Cardiac muscle cell (in vitro differentiated cells and primary cell): ENCODE measurements around the gene KRTAP4-11. TPM values are rescaled to one million over a fixed set of nuclear protein-coding genes. Genes with fewer than 3 reads are reported as not detected.
"Not testable (repeated sequence)": the region's sequence is repeated elsewhere in the genome, so short reads cannot be mapped to it uniquely, and the experiment has no call there.

Source experiments
- DNase-seq, 2 donors: peaks; one replicate each; pipeline versions ENCODE4 v3.0.0 to v3.0.0-alpha.2; 2010 to 2017; ENCODE audit warnings: low read depth in 1 of 2, low spot score in 1 of 2
- H3K27ac ChIP-seq: fragments of 200-600 bp; sonication (generic); 2 replicates; pipeline ENCODE4 v1.5.1; 2016
- H3K27me3 ChIP-seq: fragments of 200-600 bp; sonication (generic); 2 replicates; pipeline ENCODE4 v1.6.0; 2016; ENCODE audit warnings: control low read depth
- H3K36me3 ChIP-seq: fragments of 200-600 bp; sonication (generic); 2 replicates; pipeline ENCODE4 v1.5.1; 2016; ENCODE audit warnings: control low read depth
- H3K4me1 ChIP-seq: fragments of 200-600 bp; sonication (generic); 2 replicates; pipeline ENCODE4 v1.8.1; 2017; ENCODE audit warnings: low read depth, mild to moderate bottlenecking, mixed run types
- H3K4me3 ChIP-seq: fragments of 200-600 bp; sonication (generic); 2 replicates; pipeline ENCODE4 v1.5.1; 2016; ENCODE audit warnings: mild to moderate bottlenecking
- H3K9me3 ChIP-seq: fragments of 200-600 bp; sonication (generic); 2 replicates; pipeline ENCODE4 v1.5.1; 2017; ENCODE audit warnings: low read depth, mild to moderate bottlenecking, control low read depth
- CTCF ChIP-seq: IDR thresholded peaks from 2 replicates; pipeline ENCODE4 v1.5.1; 2012; ENCODE audit warnings: low read depth, mild to moderate bottlenecking, low read length
- polyA plus RNA-seq: library from polyadenylated mRNA; unstranded; fragments of >200 nt; fragmentation: Nextera tagmentation; extraction: Ambion mirVana; gene quantifications from 2 replicates; pipeline ENCODE4 v1.2.1, GENCODE V29; 2016
- total RNA-seq: library from RNA; depleted of rRNA; stranded (reverse); fragments of >200 nt; gene quantifications from 2 replicates; pipeline ENCODE4 v1.2.3, GENCODE V29; 2016

The KRTAP4-11 gene
- total and polyA plus RNA-seq, 2 experiments from 2014 or later = not detected

DNA sequence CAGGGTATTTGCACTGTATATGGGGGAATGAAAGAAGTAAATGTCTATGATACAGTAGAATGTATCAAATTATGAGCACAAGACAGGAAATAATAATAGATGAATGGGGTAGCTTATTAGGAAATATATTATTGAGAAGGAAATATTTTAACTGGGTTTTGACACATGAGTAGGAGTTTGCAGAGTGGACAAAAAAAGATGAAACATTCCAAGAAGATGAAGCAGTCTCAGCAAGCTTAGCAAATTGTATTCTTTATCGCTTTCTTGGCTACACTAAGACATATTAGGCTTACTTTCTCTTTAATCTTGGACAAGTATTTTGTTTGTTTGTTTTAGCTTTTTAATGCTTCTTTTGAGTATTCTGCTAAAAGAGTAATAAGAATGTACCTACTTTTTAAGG is 14.3 kb downstream of the KRTAP4-11 start:
- no peak for TF ChIP-seq CTCF
- H3K9me3 ChIP-seq = no peaks in the 10 kb centered on the region
- no peak for DNase-seq
- no peaks in the 10 kb centered on the region for H3K4me1 ChIP-seq
- no peak overlapping the region for H3K27ac ChIP-seq
- H3K27me3 ChIP-seq = no peaks in the 10 kb centered on the region
- no peak overlapping the region for H3K4me3 ChIP-seq
- H3K36me3 ChIP-seq = no peaks in the 10 kb centered on the region

DNA sequence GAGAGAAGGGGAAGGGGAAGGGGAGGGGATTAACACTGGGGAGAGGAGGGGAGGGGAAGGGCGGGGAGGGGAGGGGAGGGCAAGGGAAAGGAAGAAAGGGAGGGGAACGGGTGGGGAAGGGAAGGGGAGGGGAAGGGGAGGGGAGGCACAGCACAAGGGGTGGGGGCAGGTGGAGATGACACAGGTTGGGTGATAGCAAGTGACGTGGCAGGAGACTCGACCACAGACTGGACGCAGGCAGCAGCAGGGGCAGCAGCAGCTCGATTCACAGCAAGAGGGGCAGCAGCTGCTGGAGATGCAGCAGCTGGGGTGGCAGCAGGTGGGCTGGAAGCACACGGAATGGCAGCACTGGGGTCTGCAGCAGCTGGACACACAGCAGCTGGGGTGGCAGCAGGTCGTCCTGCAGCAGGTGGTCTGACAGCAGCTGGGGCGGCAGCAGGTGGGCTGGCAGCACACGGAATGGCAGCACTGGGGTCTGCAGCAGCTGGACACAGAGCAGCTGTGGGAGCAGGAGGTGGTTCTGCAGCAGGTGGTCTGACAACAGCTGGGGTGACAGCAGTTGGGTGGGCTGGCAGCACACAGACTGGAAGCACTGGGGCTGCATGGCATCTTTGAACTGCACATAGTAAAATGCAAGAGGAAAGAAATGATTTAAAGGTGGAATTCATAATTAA is 16.4 kb downstream of the KRTAP4-11 start, which contains the start of gene KRTAP4-16:
Gene KRTAP4-16 (minus strand): TSS at position 624 of the 674 bp plus-strand sequence. CDS start 0 bp downstream, at position 624.
- no peak within 1 kb of the TSS for H3K27ac ChIP-seq
- H3K36me3 ChIP-seq = no peaks in the 10 kb centered on the region
- H3K4me3 ChIP-seq = no peak within 1 kb of the TSS
- no peak for DNase-seq
- no peaks in the 10 kb centered on the region for H3K27me3 ChIP-seq
- no peak for TF ChIP-seq CTCF
- no peaks in the 10 kb centered on the region for H3K4me1 ChIP-seq
- H3K9me3 ChIP-seq = no peaks in the 10 kb centered on the region

DNA sequence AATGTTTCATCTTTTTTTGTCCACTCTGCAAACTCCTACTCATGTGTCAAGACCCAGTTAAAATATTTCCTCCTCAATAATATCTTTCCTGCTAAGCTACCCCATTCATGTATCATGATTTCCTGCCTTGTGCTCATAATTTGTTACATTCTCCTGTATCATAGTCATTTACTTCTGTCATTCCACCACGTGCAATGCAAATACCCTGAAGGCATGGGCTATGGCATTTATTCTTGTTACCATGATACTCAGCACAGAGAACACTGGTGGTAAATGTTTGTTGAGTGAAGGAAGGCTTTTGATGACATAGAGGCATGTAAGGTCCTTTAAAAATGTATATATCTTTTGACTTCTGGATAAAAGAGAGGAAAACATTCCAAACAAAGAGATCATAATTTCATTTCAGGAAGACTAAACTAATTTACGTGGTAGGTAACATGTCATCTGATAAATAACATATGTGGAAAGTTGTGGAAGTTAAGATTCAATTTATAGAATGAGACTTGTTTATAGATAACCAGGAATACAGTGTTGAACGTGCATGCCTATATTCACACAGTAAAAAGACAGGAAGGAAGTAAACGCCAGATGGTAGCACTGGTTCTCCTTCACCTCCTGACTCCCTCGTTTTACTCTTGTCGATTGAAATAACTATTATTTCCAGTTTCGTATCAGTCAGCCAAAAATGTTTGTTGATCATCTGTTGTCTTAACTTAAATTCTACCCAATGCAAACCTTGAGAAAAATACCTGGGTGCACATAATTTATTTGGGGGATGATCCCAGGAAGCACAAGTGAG is 18.3 kb downstream of the KRTAP4-11 start:
- not testable (repeated sequence) for H3K4me3 ChIP-seq, H3K4me1 ChIP-seq, H3K27ac ChIP-seq, H3K27me3 ChIP-seq, H3K9me3 ChIP-seq, H3K36me3 ChIP-seq, DNase-seq

- no peaks in the 10 kb centered on the region for H3K27me3 ChIP-seq
- no peak for TF ChIP-seq CTCF
These were observed 19.7 kb downstream of the KRTAP4-11 start for GRCh38 chr17:41098481-41098880.

DNA sequence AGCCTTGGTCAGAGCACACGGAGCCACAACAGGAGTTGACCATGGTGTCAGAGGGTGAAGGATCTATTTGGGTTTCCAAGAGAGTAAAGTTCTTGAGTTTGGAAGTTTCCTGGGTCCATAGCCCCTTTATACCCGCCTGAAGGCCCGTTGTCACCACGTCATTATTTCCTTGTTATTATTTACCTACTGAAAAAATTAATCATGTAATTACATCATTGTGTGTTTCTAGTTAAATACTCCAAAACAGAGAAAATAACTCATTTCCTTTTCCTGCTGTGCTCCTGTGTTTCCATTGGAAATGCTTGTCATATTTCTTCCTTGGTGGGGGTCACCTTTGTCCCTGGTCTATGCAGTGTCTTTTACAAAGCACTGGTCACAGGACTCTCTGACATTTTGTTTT is 20.1 kb downstream of the KRTAP4-11 start, which contains the start of gene KRTAP4-8:
Gene KRTAP4-8 (minus strand): TSS at position 101 of the 400 bp plus-strand sequence. CDS start 58 bp downstream, at position 43.
- H3K27me3 ChIP-seq = no peaks in the 10 kb centered on the region
- no peak for DNase-seq
- H3K4me1 ChIP-seq = no peaks in the 10 kb centered on the region
- no peaks in the 10 kb centered on the region for H3K36me3 ChIP-seq
- no peak within 1 kb of the TSS for H3K27ac ChIP-seq
- TF ChIP-seq CTCF = no peak
- H3K4me3 ChIP-seq = no peak within 1 kb of the TSS
- H3K9me3 ChIP-seq = no peaks in the 10 kb centered on the region

More at GRCh38 chr17:41098481-41098880, 19.7 kb downstream of the KRTAP4-11 start:
- Histone ChIP-seq H3K27ac (no peak overlapping the region), H3K4me1 (no peaks in the 10 kb centered on the region), H3K36me3 (no peaks in the 10 kb centered on the region), H3K9me3 (no peaks in the 10 kb centered on the region), H3K4me3 (no peak overlapping the region)
- DNase-seq = no peak

DNA sequence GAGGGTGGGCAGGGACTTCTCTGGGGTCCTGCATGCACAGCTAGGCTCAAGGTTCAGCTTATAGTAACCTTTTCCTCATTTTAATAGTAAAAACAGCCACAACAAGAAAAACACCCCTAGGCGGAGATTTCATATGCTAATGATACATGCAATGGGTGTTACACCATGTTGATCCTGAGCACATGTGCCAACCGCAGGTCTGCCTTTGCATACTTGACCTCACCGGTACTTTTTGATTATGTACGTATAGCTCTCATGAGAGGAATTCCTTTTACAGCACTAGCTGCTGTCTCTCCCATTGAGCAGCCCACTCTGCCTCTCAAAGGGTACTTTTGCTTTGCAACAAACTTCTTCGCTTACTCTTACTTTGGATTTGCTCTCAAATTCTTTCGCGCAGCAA is 22.1 kb downstream of the KRTAP4-11 start:
- TF ChIP-seq CTCF = no peak
- no peaks in the 10 kb centered on the region for H3K9me3 ChIP-seq
- no peak overlapping the region for H3K4me3 ChIP-seq
- H3K4me1 ChIP-seq = no peaks in the 10 kb centered on the region
- H3K27ac ChIP-seq = no peak overlapping the region
- no peaks in the 10 kb centered on the region for H3K36me3 ChIP-seq
- DNase-seq = no peak
- no peaks in the 10 kb centered on the region for H3K27me3 ChIP-seq

DNA sequence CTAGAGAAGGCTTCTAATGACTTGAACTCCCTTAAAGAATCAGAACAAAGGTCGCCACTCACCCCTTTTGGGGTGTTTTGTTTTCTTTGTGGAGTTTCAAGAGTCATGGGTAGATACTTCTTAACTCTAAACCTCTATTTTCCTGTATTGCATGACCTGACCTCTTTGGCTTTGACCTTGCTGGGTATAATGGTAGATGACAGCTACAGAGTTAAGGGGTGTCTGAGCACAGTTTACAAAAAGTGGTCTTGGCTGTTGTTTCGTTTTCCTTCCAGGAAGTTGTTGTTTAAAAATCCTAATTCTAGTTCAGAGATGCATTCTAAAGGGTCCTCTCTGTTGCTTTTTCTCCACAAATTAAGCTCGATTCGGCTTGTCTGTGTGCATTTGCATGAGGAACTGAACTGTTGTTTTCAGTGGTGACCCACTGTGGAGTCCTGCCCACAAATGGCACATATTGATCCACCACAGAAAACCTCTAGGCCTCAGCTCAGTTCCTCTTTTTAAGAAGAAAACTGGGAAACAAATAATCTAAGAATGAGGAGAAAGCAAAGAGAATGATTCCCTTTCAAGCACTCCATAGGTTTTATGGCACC is 29.3 kb downstream of the KRTAP4-11 start:
- not testable (repeated sequence) for DNase-seq, H3K27ac ChIP-seq, H3K4me1 ChIP-seq, H3K4me3 ChIP-seq, H3K9me3 ChIP-seq, H3K36me3 ChIP-seq, H3K27me3 ChIP-seq

GRCh38 chr17:41084100-41084856 is 33.9 kb downstream of the KRTAP4-11 start, which contains the start of gene KRTAP4-7:
TSS of gene KRTAP4-7 (plus strand) at chr17:41084150. CDS start at chr17:41084207, 57 bp downstream.
- H3K27ac ChIP-seq, DNase-seq, H3K9me3 ChIP-seq, H3K4me1 ChIP-seq, H3K27me3 ChIP-seq, H3K36me3 ChIP-seq, H3K4me3 ChIP-seq: not testable (repeated sequence)
